Measurements from ENCODE around the gene PDHA1.

PDHA1 gene

GRCh38 chrX:19347916-19348315 lies 4.2 kb downstream of the PDHA1 start:
- Histone ChIP-seq H3K4me1 (ENCODE audit: control insufficient read depth in 5 of 5, insufficient read depth in 5 of 5, low read length in 5 of 5) (peaks cover 1 to 30% (median 29%) of the 10 kb centered on the region in 5 donors), H3K9ac (ENCODE audit: low read length in 5 of 5) (peak overlapping the region in 1 of 5 donors; percentile 35), H3K27me3 (ENCODE audit: control insufficient read depth in 5 of 5, insufficient read depth in 4 of 5, low read length in 5 of 5) (no peaks in the 10 kb centered on the region), H3K36me3 (ENCODE audit: control insufficient read depth in 5 of 5, insufficient read depth in 5 of 5, low read length in 5 of 5) (peaks cover 6 to 22% (median 13%) of the 10 kb centered on the region in 5 donors), H3K9me3 (ENCODE audit: control insufficient read depth in 5 of 5, low read length in 5 of 5) (no peaks in the 10 kb centered on the region), H3K27ac (ENCODE audit: low read depth, low read length) (peak overlapping the region; percentile 75), H3K4me3 (ENCODE audit: low read depth in 1 of 5, low read length in 5 of 5) (no peak overlapping the region)

GRCh38 chrX:19349264-19349663 lies 5.5 kb downstream of the PDHA1 start:
- H3K36me3 ChIP-seq (ENCODE audit: control insufficient read depth in 5 of 5, insufficient read depth in 5 of 5, low read length in 5 of 5) = peaks cover 6 to 30% (median 17%) of the 10 kb centered on the region in 5 donors
- H3K27me3 ChIP-seq (ENCODE audit: control insufficient read depth in 5 of 5, insufficient read depth in 4 of 5, low read length in 5 of 5) = no peaks in the 10 kb centered on the region
- H3K9me3 ChIP-seq (ENCODE audit: control insufficient read depth in 5 of 5, low read length in 5 of 5) = no peaks in the 10 kb centered on the region
- no peak overlapping the region for H3K4me3 ChIP-seq (ENCODE audit: low read depth in 1 of 5, low read length in 5 of 5)
- H3K9ac ChIP-seq (ENCODE audit: low read length in 5 of 5) = no peak overlapping the region
- peaks cover 0 to 31% (median 24%) of the 10 kb centered on the region in 5 donors for H3K4me1 ChIP-seq (ENCODE audit: control insufficient read depth in 5 of 5, insufficient read depth in 5 of 5, low read length in 5 of 5)
- H3K27ac ChIP-seq (ENCODE audit: low read depth, low read length) = no peak overlapping the region

- Histone ChIP-seq H3K27me3 (ENCODE audit: control insufficient read depth in 5 of 5, insufficient read depth in 4 of 5, low read length in 5 of 5) (peaks cover 0 to 6% (median 0%) of the 10 kb centered on the region in 5 donors), H3K27ac (ENCODE audit: low read depth, low read length) (no peak overlapping the region), H3K9me3 (ENCODE audit: control insufficient read depth in 5 of 5, low read length in 5 of 5) (no peaks in the 10 kb centered on the region), H3K4me3 (ENCODE audit: low read depth in 1 of 5, low read length in 5 of 5) (no peak overlapping the region), H3K4me1 (ENCODE audit: control insufficient read depth in 5 of 5, insufficient read depth in 5 of 5, low read length in 5 of 5) (peaks cover 0 to 23% (median 14%) of the 10 kb centered on the region in 5 donors), H3K36me3 (ENCODE audit: control insufficient read depth in 5 of 5, insufficient read depth in 5 of 5, low read length in 5 of 5) (peaks cover 6 to 46% (median 32%) of the 10 kb centered on the region in 5 donors), H3K9ac (ENCODE audit: low read length in 5 of 5) (peak overlapping the region in 1 of 5 donors; percentile 4)
Measured at GRCh38 chrX:19350941-19351384, 7.2 kb downstream of the PDHA1 start.

GRCh38 chrX:19354625-19355024 lies 10.9 kb downstream of the PDHA1 start:
- peak overlapping the region; percentile 42 for H3K27ac ChIP-seq (ENCODE audit: low read depth, low read length)
- H3K9me3 ChIP-seq (ENCODE audit: control insufficient read depth in 5 of 5, low read length in 5 of 5) = no peaks in the 10 kb centered on the region
- H3K36me3 ChIP-seq (ENCODE audit: control insufficient read depth in 5 of 5, insufficient read depth in 5 of 5, low read length in 5 of 5) = peaks cover 16 to 81% (median 63%) of the 10 kb centered on the region in 5 donors
- H3K4me3 ChIP-seq (ENCODE audit: low read depth in 1 of 5, low read length in 5 of 5) = no peak overlapping the region
- peaks cover 0 to 15% (median 5%) of the 10 kb centered on the region in 5 donors for H3K4me1 ChIP-seq (ENCODE audit: control insufficient read depth in 5 of 5, insufficient read depth in 5 of 5, low read length in 5 of 5)
- no peak overlapping the region for H3K9ac ChIP-seq (ENCODE audit: low read length in 5 of 5)
- peaks cover 0 to 6% (median 0%) of the 10 kb centered on the region in 5 donors for H3K27me3 ChIP-seq (ENCODE audit: control insufficient read depth in 5 of 5, insufficient read depth in 4 of 5, low read length in 5 of 5)

GRCh38 chrX:19358521-19358920 lies 14.8 kb downstream of the PDHA1 start:
- H3K36me3 ChIP-seq (ENCODE audit: control insufficient read depth in 5 of 5, insufficient read depth in 5 of 5, low read length in 5 of 5) = peaks cover 12 to 85% (median 61%) of the 10 kb centered on the region in 5 donors
- no peaks in the 10 kb centered on the region for H3K9me3 ChIP-seq (ENCODE audit: control insufficient read depth in 5 of 5, low read length in 5 of 5)
- no peak overlapping the region for H3K27ac ChIP-seq (ENCODE audit: low read depth, low read length)
- H3K4me1 ChIP-seq (ENCODE audit: control insufficient read depth in 5 of 5, insufficient read depth in 5 of 5, low read length in 5 of 5) = peaks cover 0 to 19% (median 4%) of the 10 kb centered on the region in 5 donors
- no peak overlapping the region for H3K9ac ChIP-seq (ENCODE audit: low read length in 5 of 5)
- H3K27me3 ChIP-seq (ENCODE audit: control insufficient read depth in 5 of 5, insufficient read depth in 4 of 5, low read length in 5 of 5) = peaks cover 0 to 8% (median 0%) of the 10 kb centered on the region in 5 donors
- no peak overlapping the region for H3K4me3 ChIP-seq (ENCODE audit: low read depth in 1 of 5, low read length in 5 of 5)

- Histone ChIP-seq H3K9me3 (ENCODE audit: control insufficient read depth in 5 of 5, low read length in 5 of 5) (no peaks in the 10 kb centered on the region), H3K4me3 (ENCODE audit: low read depth in 1 of 5, low read length in 5 of 5) (no peak overlapping the region), H3K27me3 (ENCODE audit: control insufficient read depth in 5 of 5, insufficient read depth in 4 of 5, low read length in 5 of 5) (peaks cover 0 to 3% (median 0%) of the 10 kb centered on the region in 5 donors), H3K4me1 (ENCODE audit: control insufficient read depth in 5 of 5, insufficient read depth in 5 of 5, low read length in 5 of 5) (peaks cover 0 to 18% (median 4%) of the 10 kb centered on the region in 5 donors), H3K36me3 (ENCODE audit: control insufficient read depth in 5 of 5, insufficient read depth in 5 of 5, low read length in 5 of 5) (peaks cover 12 to 72% (median 46%) of the 10 kb centered on the region in 5 donors), H3K9ac (ENCODE audit: low read length in 5 of 5) (no peak overlapping the region), H3K27ac (ENCODE audit: low read depth, low read length) (no peak overlapping the region)
Measured at GRCh38 chrX:19360903-19361302, 17.2 kb downstream of the PDHA1 start.

GRCh38 chrX:19361701-19362100 lies 18.0 kb downstream of the PDHA1 start:
- Histone ChIP-seq H3K4me1 (ENCODE audit: control insufficient read depth in 5 of 5, insufficient read depth in 5 of 5, low read length in 5 of 5) (peaks cover 0 to 11% (median 4%) of the 10 kb centered on the region in 5 donors), H3K4me3 (ENCODE audit: low read depth in 1 of 5, low read length in 5 of 5) (no peak overlapping the region), H3K27ac (ENCODE audit: low read depth, low read length) (no peak overlapping the region), H3K9ac (ENCODE audit: low read length in 5 of 5) (no peak overlapping the region), H3K9me3 (ENCODE audit: control insufficient read depth in 5 of 5, low read length in 5 of 5) (peaks cover 0 to 2% (median 0%) of the 10 kb centered on the region in 5 donors), H3K27me3 (ENCODE audit: control insufficient read depth in 5 of 5, insufficient read depth in 4 of 5, low read length in 5 of 5) (peaks cover 0 to 2% (median 0%) of the 10 kb centered on the region in 5 donors), H3K36me3 (ENCODE audit: control insufficient read depth in 5 of 5, insufficient read depth in 5 of 5, low read length in 5 of 5) (peaks cover 12 to 65% (median 41%) of the 10 kb centered on the region in 5 donors)

- H3K9ac ChIP-seq (ENCODE audit: low read length in 5 of 5) = no peak overlapping the region
- H3K36me3 ChIP-seq (ENCODE audit: control insufficient read depth in 5 of 5, insufficient read depth in 5 of 5, low read length in 5 of 5) = peaks cover 0 to 6% (median 0%) of the 10 kb centered on the region in 5 donors
- no peak overlapping the region for H3K4me3 ChIP-seq (ENCODE audit: low read depth in 1 of 5, low read length in 5 of 5)
- H3K27me3 ChIP-seq (ENCODE audit: control insufficient read depth in 5 of 5, insufficient read depth in 4 of 5, low read length in 5 of 5) = peaks cover 0 to 8% (median 1%) of the 10 kb centered on the region in 5 donors
- peaks cover 0 to 4% (median 0%) of the 10 kb centered on the region in 5 donors for H3K9me3 ChIP-seq (ENCODE audit: control insufficient read depth in 5 of 5, low read length in 5 of 5)
- peaks cover 0 to 16% (median 9%) of the 10 kb centered on the region in 5 donors for H3K4me1 ChIP-seq (ENCODE audit: control insufficient read depth in 5 of 5, insufficient read depth in 5 of 5, low read length in 5 of 5)
- no peak overlapping the region for H3K27ac ChIP-seq (ENCODE audit: low read depth, low read length)
Measured at GRCh38 chrX:19368576-19368975, 24.8 kb downstream of the PDHA1 start.

GRCh38 chrX:19370061-19370460 lies 26.3 kb downstream of the PDHA1 start:
- H3K36me3 ChIP-seq (ENCODE audit: control insufficient read depth in 5 of 5, insufficient read depth in 5 of 5, low read length in 5 of 5) = no peaks in the 10 kb centered on the region
- no peak overlapping the region for H3K4me3 ChIP-seq (ENCODE audit: low read depth in 1 of 5, low read length in 5 of 5)
- peaks cover 0 to 12% (median 10%) of the 10 kb centered on the region in 5 donors for H3K4me1 ChIP-seq (ENCODE audit: control insufficient read depth in 5 of 5, insufficient read depth in 5 of 5, low read length in 5 of 5)
- H3K9ac ChIP-seq (ENCODE audit: low read length in 5 of 5) = no peak overlapping the region
- H3K27ac ChIP-seq (ENCODE audit: low read depth, low read length) = no peak overlapping the region
- peaks cover 0 to 4% (median 0%) of the 10 kb centered on the region in 5 donors for H3K9me3 ChIP-seq (ENCODE audit: control insufficient read depth in 5 of 5, low read length in 5 of 5)
- peaks cover 0 to 13% (median 5%) of the 10 kb centered on the region in 5 donors for H3K27me3 ChIP-seq (ENCODE audit: control insufficient read depth in 5 of 5, insufficient read depth in 4 of 5, low read length in 5 of 5)

- Histone ChIP-seq H3K27ac (ENCODE audit: low read depth, low read length) (no peak overlapping the region), H3K4me1 (ENCODE audit: control insufficient read depth in 5 of 5, insufficient read depth in 5 of 5, low read length in 5 of 5) (peaks cover 0 to 12% (median 10%) of the 10 kb centered on the region in 5 donors), H3K4me3 (ENCODE audit: low read depth in 1 of 5, low read length in 5 of 5) (peak overlapping the region; percentile 47 to 67 (median 59)), H3K27me3 (ENCODE audit: control insufficient read depth in 5 of 5, insufficient read depth in 4 of 5, low read length in 5 of 5) (peaks cover 0 to 20% (median 13%) of the 10 kb centered on the region in 5 donors), H3K36me3 (ENCODE audit: control insufficient read depth in 5 of 5, insufficient read depth in 5 of 5, low read length in 5 of 5) (no peaks in the 10 kb centered on the region), H3K9ac (ENCODE audit: low read length in 5 of 5) (peak overlapping the region in 1 of 5 donors; percentile 31), H3K9me3 (ENCODE audit: control insufficient read depth in 5 of 5, low read length in 5 of 5) (peaks cover 0 to under 1% (median 0%) of the 10 kb centered on the region in 5 donors)
Measured at GRCh38 chrX:19372170-19372546, 28.4 kb downstream of the PDHA1 start.
